K562 (cell line): ENCODE measurements around the gene FADS6. TPM values are rescaled to one million over a fixed set of nuclear protein-coding genes. Genes with fewer than 3 reads are reported as not detected.

Source experiments
- ARNT ChIP-seq, 2 experiments: fragments of 450-650 bp; IDR thresholded peaks; 2 replicates each; pipeline ENCODE4 v1.6.1; 2016; ENCODE audit warnings: mild to moderate bottlenecking in 1 of 2
- ATF7 ChIP-seq: fragments of 450-650 bp; IDR thresholded peaks from 2 replicates; pipeline ENCODE4 v1.7.1; 2014; ENCODE audit warnings: mild to moderate bottlenecking, moderate library complexity
- FOXK2 ChIP-seq, 2 experiments: fragments of 450-650 bp; IDR thresholded peaks in 1 of 2; conservative IDR thresholded peaks in 1 of 2; 2 replicates each; pipeline ENCODE4 v1.6.1; 2016; ENCODE audit warnings: low read depth in 2 of 2, mild to moderate bottlenecking in 1 of 2
- HCFC1 ChIP-seq: IDR thresholded peaks from 2 replicates; pipeline ENCODE4 v1.6.1; 2012; ENCODE audit warnings: low read depth, low read length, improper control_type of control experiment
- MEIS2 ChIP-seq: fragments of 450-650 bp; IDR thresholded peaks from 2 replicates; pipeline ENCODE4 v1.6.1; 2014; ENCODE audit warnings: mild to moderate bottlenecking; ENCODE audit not compliant: partially characterized antibody
- NCOR1 ChIP-seq: fragments of 450-650 bp; IDR thresholded peaks from 2 replicates; pipeline ENCODE4 v1.6.1; 2016; ENCODE audit warnings: mild to moderate bottlenecking, moderate library complexity
- PCBP2 ChIP-seq: fragments of 200-400 bp; formaldehyde crosslinking; IDR thresholded peaks from 2 replicates; pipeline ENCODE4 v1.6.1; 2018; ENCODE audit warnings: low read length, low read depth, mild to moderate bottlenecking, moderate library complexity; ENCODE audit not compliant: poor library complexity, severe bottlenecking
- SAFB ChIP-seq: fragments of 200-400 bp; formaldehyde crosslinking; IDR thresholded peaks from 2 replicates; pipeline ENCODE4 v1.6.1; 2017; ENCODE audit warnings: low read depth, low read length, borderline replicate concordance
- ZNF134 ChIP-seq: fragments of 250-450 bp; sonication (Bioruptor Pico); conservative IDR thresholded peaks from 2 replicates; pipeline ENCODE4 v1.4.0; 2020
- polyA plus RNA-seq, 8 experiments: library from polyadenylated mRNA; depleted of rRNA in 4 of 8; stranded (reverse) in 5 of 8; unstranded in 3 of 8; fragments of >200 nt; fragmentation: Nextera tagmentation in 2 of 8; fragmentation: Illumina TruSeq in 1 of 8; extraction: Ambion mirVana in 2 of 8; extraction: Trizol in 1 of 8; gene quantifications; 2 replicates each; pipeline versions ENCODE4 v1.2.1 to v1.2.3, GENCODE V29; 2011 to 2014; ENCODE audit warnings: inconsistent platforms in 1 of 8, missing spikeins in 1 of 8
- total RNA-seq, 7 experiments: library from RNA; depleted of rRNA in 6 of 7; stranded (reverse); fragments of >200 nt in 6 of 7; fragmentation: Illumina TruSeq in 2 of 7; extraction: Trizol in 2 of 7; gene quantifications; 2 replicates each; pipeline versions ENCODE4 v1.2.1 to v1.2.3, GENCODE V29; 2011 to 2021; ENCODE audit warnings: low replicate concordance in 1 of 7
- TF ChIP-seq, protein P1 (sequence below), 2 experiments: fragments of 450-650 bp; IDR thresholded peaks; 2 replicates each; pipeline ENCODE4 v1.6.1; 2016
- TF ChIP-seq, protein P2 (sequence below), 2 experiments: fragments of 450-650 bp in 1 of 2; sonication (generic) in 1 of 2; formaldehyde crosslinking in 1 of 2; IDR thresholded peaks; 2 replicates each; pipeline versions ENCODE4 v1.7.1 to v1.9.0; 2016 to 2022; ENCODE audit warnings: inconsistent platforms in 1 of 2, mild to moderate bottlenecking in 1 of 2, missing genetic modification reagents in 1 of 2
- TF ChIP-seq, protein P3 (sequence below), 2 experiments: fragments of 450-650 bp in 1 of 2; IDR thresholded peaks; 2 replicates each; pipeline ENCODE4 v1.6.1; 2011 to 2017; ENCODE audit warnings: low read depth in 2 of 2, antibody characterized with exemption in 1 of 2, borderline replicate concordance in 1 of 2, low read length in 1 of 2, mild to moderate bottlenecking in 1 of 2, mixed read lengths in 1 of 2; ENCODE audit not compliant: control insufficient read depth in 1 of 2

Gene FADS6
- total and polyA plus RNA-seq, 9 of the 15 experiments (the other 6 are each of a cell fraction or from before 2014, with no cell fraction given), result 0.18 to 0.22 TPM; not detected in 7

DNA sequence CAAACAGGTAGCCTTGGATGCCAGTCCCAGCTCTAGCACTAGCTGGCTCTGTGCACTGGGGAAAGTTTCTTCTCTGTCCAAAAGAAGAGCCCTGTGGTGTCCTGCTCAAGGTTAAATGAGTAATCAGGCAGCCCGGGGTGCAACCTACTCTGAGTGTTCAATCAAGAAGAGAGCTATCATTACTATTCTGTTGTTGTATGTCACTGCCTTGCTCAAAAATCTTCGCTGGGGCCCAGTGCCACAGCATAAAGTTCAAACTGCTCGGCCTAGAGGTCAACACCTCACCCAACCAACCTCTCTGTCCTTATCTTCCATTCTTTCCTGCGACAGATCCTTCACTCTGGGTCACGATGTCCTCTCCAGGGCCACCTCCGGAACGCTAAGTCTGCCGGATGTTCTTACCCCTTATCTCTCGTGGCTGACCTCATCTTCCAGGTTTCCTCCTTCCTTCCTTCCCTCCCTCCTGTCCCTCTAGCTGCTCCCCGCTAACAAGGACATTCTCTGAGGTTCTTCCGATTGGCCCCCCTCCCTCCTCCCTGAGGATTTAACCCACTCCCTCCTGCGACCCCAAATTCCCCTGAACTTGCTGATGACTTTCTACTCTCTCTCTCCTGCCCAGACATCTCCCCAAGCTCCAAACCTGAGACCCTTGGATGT lies 25.1 kb downstream of the FADS6 start (continued):
- TF ChIP-seq, protein P1, sequence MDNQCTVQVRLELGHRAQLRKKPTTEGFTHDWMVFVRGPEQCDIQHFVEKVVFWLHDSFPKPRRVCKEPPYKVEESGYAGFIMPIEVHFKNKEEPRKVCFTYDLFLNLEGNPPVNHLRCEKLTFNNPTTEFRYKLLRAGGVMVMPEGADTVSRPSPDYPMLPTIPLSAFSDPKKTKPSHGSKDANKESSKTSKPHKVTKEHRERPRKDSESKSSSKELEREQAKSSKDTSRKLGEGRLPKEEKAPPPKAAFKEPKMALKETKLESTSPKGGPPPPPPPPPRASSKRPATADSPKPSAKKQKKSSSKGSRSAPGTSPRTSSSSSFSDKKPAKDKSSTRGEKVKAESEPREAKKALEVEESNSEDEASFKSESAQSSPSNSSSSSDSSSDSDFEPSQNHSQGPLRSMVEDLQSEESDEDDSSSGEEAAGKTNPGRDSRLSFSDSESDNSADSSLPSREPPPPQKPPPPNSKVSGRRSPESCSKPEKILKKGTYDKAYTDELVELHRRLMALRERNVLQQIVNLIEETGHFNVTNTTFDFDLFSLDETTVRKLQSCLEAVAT (IDR thresholded peaks at IDR 0.05), result peak in 1 of 2 experiments; percentile 77; a peak in 2 of 4 replicates
- no peak for TF ChIP-seq PCBP2
- peak; percentile 47 to 83; a peak in 3 of 4 replicates for TF ChIP-seq ARNT (IDR thresholded peaks at IDR 0.05)
- TF ChIP-seq FOXK2 (conservative IDR thresholded peaks at IDR 0.05 in 1 of 2, IDR thresholded peaks at IDR 0.05 in 1 of 2; ENCODE audit: low read depth in 2 of 2), result 0 out of 4 replicates have a peak, but pooled peaks of 1 of the 2 experiments have one; percentile 21
- 0 out of 2 replicates have a peak, but pooled peaks have one; percentile 11 for TF ChIP-seq HCFC1
- TF ChIP-seq SAFB, result no peak
- TF ChIP-seq NCOR1, result peak; percentile 61
- TF ChIP-seq ZNF134 (CRISPR knock-in tag), result no peak
- TF ChIP-seq MEIS2, result peak; percentile 73
- TF ChIP-seq, protein P2, sequence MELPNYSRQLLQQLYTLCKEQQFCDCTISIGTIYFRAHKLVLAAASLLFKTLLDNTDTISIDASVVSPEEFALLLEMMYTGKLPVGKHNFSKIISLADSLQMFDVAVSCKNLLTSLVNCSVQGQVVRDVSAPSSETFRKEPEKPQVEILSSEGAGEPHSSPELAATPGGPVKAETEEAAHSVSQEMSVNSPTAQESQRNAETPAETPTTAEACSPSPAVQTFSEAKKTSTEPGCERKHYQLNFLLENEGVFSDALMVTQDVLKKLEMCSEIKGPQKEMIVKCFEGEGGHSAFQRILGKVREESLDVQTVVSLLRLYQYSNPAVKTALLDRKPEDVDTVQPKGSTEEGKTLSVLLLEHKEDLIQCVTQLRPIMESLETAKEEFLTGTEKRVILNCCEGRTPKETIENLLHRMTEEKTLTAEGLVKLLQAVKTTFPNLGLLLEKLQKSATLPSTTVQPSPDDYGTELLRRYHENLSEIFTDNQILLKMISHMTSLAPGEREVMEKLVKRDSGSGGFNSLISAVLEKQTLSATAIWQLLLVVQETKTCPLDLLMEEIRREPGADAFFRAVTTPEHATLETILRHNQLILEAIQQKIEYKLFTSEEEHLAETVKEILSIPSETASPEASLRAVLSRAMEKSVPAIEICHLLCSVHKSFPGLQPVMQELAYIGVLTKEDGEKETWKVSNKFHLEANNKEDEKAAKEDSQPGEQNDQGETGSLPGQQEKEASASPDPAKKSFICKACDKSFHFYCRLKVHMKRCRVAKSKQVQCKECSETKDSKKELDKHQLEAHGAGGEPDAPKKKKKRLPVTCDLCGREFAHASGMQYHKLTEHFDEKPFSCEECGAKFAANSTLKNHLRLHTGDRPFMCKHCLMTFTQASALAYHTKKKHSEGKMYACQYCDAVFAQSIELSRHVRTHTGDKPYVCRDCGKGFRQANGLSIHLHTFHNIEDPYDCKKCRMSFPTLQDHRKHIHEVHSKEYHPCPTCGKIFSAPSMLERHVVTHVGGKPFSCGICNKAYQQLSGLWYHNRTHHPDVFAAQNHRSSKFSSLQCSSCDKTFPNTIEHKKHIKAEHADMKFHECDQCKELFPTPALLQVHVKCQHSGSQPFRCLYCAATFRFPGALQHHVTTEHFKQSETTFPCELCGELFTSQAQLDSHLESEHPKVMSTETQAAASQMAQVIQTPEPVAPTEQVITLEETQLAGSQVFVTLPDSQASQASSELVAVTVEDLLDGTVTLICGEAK (IDR thresholded peaks at IDR 0.05), result peak; percentile 77
- TF ChIP-seq, protein P2 (CRISPR knock-in tag; IDR thresholded peaks at IDR 0.05), result no peak
- TF ChIP-seq, protein P3, sequence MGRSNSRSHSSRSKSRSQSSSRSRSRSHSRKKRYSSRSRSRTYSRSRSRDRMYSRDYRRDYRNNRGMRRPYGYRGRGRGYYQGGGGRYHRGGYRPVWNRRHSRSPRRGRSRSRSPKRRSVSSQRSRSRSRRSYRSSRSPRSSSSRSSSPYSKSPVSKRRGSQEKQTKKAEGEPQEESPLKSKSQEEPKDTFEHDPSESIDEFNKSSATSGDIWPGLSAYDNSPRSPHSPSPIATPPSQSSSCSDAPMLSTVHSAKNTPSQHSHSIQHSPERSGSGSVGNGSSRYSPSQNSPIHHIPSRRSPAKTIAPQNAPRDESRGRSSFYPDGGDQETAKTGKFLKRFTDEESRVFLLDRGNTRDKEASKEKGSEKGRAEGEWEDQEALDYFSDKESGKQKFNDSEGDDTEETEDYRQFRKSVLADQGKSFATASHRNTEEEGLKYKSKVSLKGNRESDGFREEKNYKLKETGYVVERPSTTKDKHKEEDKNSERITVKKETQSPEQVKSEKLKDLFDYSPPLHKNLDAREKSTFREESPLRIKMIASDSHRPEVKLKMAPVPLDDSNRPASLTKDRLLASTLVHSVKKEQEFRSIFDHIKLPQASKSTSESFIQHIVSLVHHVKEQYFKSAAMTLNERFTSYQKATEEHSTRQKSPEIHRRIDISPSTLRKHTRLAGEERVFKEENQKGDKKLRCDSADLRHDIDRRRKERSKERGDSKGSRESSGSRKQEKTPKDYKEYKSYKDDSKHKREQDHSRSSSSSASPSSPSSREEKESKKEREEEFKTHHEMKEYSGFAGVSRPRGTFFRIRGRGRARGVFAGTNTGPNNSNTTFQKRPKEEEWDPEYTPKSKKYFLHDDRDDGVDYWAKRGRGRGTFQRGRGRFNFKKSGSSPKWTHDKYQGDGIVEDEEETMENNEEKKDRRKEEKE (IDR thresholded peaks at IDR 0.05; ENCODE audit: borderline replicate concordance in 1 of 2, control insufficient read depth in 1 of 2, low read depth in 2 of 2, low read length in 1 of 2), result no peak
- peak; percentile 98 for TF ChIP-seq ATF7
